GM12878 (cell line): Measurements from ENCODE around the gene RABL2B. TPM values are rescaled to one million over a fixed set of nuclear protein-coding genes. Genes with fewer than 3 reads are reported as not detected.

Experiments
- ATAC-seq: fragments of 200-7000 bp; cut with Tn5 transposase; 3 replicates; pipeline ENCODE4 v1.9.1; 2020; ENCODE audit warnings: mild to moderate bottlenecking, moderate library complexity
- BruUV-seq: library from RNA; stranded (reverse); fragments of 400-500 nt; replicated peaks from 2 replicates; lab custom pipeline; 2021; lab: Mats Ljungman, UMichigan
- CTCF ChIA-PET: fragments of 300-600 bp; sonication (Branson Sonifier 250); formaldehyde crosslinking; extraction: SDS; loops from one replicate; lab custom pipeline; 2021; ENCODE audit warnings: inconsistent platforms; lab: Yijun Ruan, JAX
- POLR2A ChIA-PET: fragments of 350-600 bp; formaldehyde crosslinking; extraction: SDS; loops from one replicate; lab custom pipeline; 2021; ENCODE audit warnings: inconsistent platforms; lab: Charles Lee
- RAD21 ChIA-PET: fragments of 300-600 bp; sonication (Branson Sonifier 250); formaldehyde crosslinking; loops from one replicate; lab custom pipeline; 2023; ENCODE audit warnings: antibody characterized with exemption; ENCODE audit not compliant: unreplicated experiment; lab: Charles Lee
- SMC1A ChIA-PET: fragments of 300-600 bp; sonication (Branson Sonifier 250); formaldehyde crosslinking; loops from one replicate; lab custom pipeline; 2023; ENCODE audit not compliant: unreplicated experiment, uncharacterized antibody; lab: Charles Lee
- DNase-seq: peaks from one replicate; pipeline ENCODE4 v3.0.0-alpha.2; 2011; ENCODE audit warnings: low read depth, low spot score
- FAIRE-seq: peaks from 3 replicates; lab custom pipeline; 2011; peaks lifted over from hg19 to GRCh38; lab: Jason Lieb, UNC
- H2AFZ ChIP-seq: 2 replicates; pipeline ENCODE4 v1.6.0; 2011; ENCODE audit warnings: low read depth, low read length, control low read depth; ENCODE audit not compliant: control insufficient read depth
- H3K27ac ChIP-seq: 2 replicates; pipeline ENCODE4 v1.5.1; 2011; ENCODE audit warnings: control low read depth; ENCODE audit not compliant: control insufficient read depth, insufficient read depth
- H3K27me3 ChIP-seq, 2 experiments: replicated peaks in 1 of 2; 2 replicates each; pipeline versions ENCODE4 v1.6.0 to v1.6.1; 2011; ENCODE audit warnings: low read length in 1 of 2; ENCODE audit not compliant: control insufficient read depth in 2 of 2, insufficient read depth in 2 of 2
- H3K36me3 ChIP-seq, 2 experiments: 2 replicates each; pipeline ENCODE4 v1.5.1; 2011; ENCODE audit warnings: low read length in 1 of 2; ENCODE audit not compliant: control insufficient read depth in 2 of 2, insufficient read depth in 2 of 2
- H3K4me1 ChIP-seq: 2 replicates; pipeline ENCODE4 v1.6.1; 2011; ENCODE audit warnings: mild to moderate bottlenecking, low read length, moderate library complexity, mixed read lengths; ENCODE audit not compliant: control insufficient read depth, insufficient read depth
- H3K4me2 ChIP-seq: 2 replicates; pipeline ENCODE4 v1.6.0; 2011; ENCODE audit warnings: control low read depth; ENCODE audit not compliant: control insufficient read depth, insufficient read depth
- H3K4me3 ChIP-seq: fragments of 200-600 bp; sonication (generic); 2 replicates; pipeline ENCODE4 v1.5.1; 2016
- H3K79me2 ChIP-seq: 2 replicates; pipeline ENCODE4 v1.6.0; 2011; ENCODE audit warnings: low read length; ENCODE audit not compliant: control insufficient read depth, insufficient read depth
- H3K9ac ChIP-seq: 2 replicates; pipeline ENCODE4 v1.8.0; 2011; ENCODE audit warnings: low read length, control low read depth, mixed read lengths; ENCODE audit not compliant: control insufficient read depth, insufficient read depth
- H3K9me3 ChIP-seq: replicated peaks from 3 replicates; pipeline ENCODE4 v1.5.1; 2011; ENCODE audit warnings: mild to moderate bottlenecking, low read length; ENCODE audit not compliant: control insufficient read depth, insufficient read depth
- H4K20me1 ChIP-seq: 2 replicates; pipeline ENCODE4 v1.6.0; 2011; ENCODE audit not compliant: control insufficient read depth, insufficient read depth
- FOXM1 ChIP-seq: IDR thresholded peaks from 2 replicates; pipeline ENCODE4 v1.6.1; 2012; ENCODE audit warnings: low read depth, mild to moderate bottlenecking, inconsistent platforms, low read length, moderate library complexity
- NFIC ChIP-seq: IDR thresholded peaks from 2 replicates; pipeline ENCODE4 v1.6.1; 2012; ENCODE audit warnings: low read depth, mild to moderate bottlenecking, inconsistent platforms, low read length, moderate library complexity
- POLR2AphosphoS2 ChIP-seq: IDR thresholded peaks from 2 replicates; pipeline ENCODE4 v1.6.1; 2011; ENCODE audit warnings: low read depth, mild to moderate bottlenecking, low read length, improper control_type of control experiment, moderate library complexity
- POU2F2 ChIP-seq: IDR thresholded peaks from 3 replicates; pipeline ENCODE4 v1.6.1; 2011; ENCODE audit warnings: low read depth, mild to moderate bottlenecking, low read length, borderline replicate concordance
- SUZ12 ChIP-seq: fragments of 200-600 bp; sonication (generic); IDR thresholded peaks from one replicate; pipeline ENCODE4 v1.6.1; 2018; ENCODE audit warnings: antibody characterized with exemption, mild to moderate bottlenecking; ENCODE audit not compliant: unreplicated experiment
- YY1 ChIP-seq: IDR thresholded peaks from 2 replicates; pipeline ENCODE4 v1.6.1; 2011; ENCODE audit warnings: low read depth, mild to moderate bottlenecking, low read length
- ZNF207 ChIP-seq: fragments of 450-650 bp; IDR thresholded peaks from 2 replicates; pipeline ENCODE4 v1.6.1; 2014; ENCODE audit warnings: antibody characterized with exemption, mild to moderate bottlenecking, borderline replicate concordance
- WGBS: methylation state at CpG from one replicate; pipeline ENCODE4 v1.1.6; 2016; ENCODE audit warnings: low lambda C conversion rate; ENCODE audit not compliant: insufficient replicate concordance, insufficient coverage; ENCODE audit errors: missing lambda C conversion rate; 5-methylcytosine and 5-hydroxymethylcytosine counted together
- in situ Hi-C: fragments of 300-500 bp; cut with MboI; formaldehyde crosslinking; loops from 9 replicates; pipeline ENCODE4 v1.14.3; 2018; ENCODE audit warnings: mixed read lengths
- intact Hi-C: fragments of 100-400 bp; cut with micrococcal nuclease; formaldehyde crosslinking; loops from one replicate; pipeline ENCODE4 v1.14.2; 2022; ENCODE audit not compliant: unreplicated experiment
- polyA plus RNA-seq, 11 experiments: library from polyadenylated mRNA; depleted of rRNA in 4 of 11; unstranded in 6 of 11; stranded (reverse) in 5 of 11; fragments of >200 nt; fragmentation: Nextera tagmentation in 4 of 11; fragmentation: Illumina TruSeq in 1 of 11; extraction: Ambion mirVana in 4 of 11; extraction: Trizol in 1 of 11; gene quantifications; 1 replicate in 1 of 11; 2 replicates in 10 of 11; pipeline versions ENCODE4 v1.2.1 to v1.2.3, GENCODE V29; 2011 to 2016; ENCODE audit warnings: inconsistent platforms in 2 of 11, missing spikeins in 2 of 11, low read depth in 1 of 11
- total RNA-seq, 4 experiments: library from RNA; depleted of rRNA in 3 of 4; stranded (reverse); fragments of >200 nt in 3 of 4; fragmentation: Illumina TruSeq in 1 of 4; extraction: Trizol in 1 of 4; gene quantifications; 2 replicates each; pipeline versions ENCODE4 v1.2.1 to v1.2.3, GENCODE V29; 2013 to 2021
- TF ChIP-seq, protein P1 (sequence below): fragments of 450-650 bp; IDR thresholded peaks from 2 replicates; pipeline ENCODE4 v1.6.1; 2017; ENCODE audit warnings: mild to moderate bottlenecking, moderate library complexity
- TF ChIP-seq, protein P2 (sequence below): IDR thresholded peaks from 2 replicates; pipeline ENCODE4 v1.6.1; 2012; ENCODE audit warnings: low read depth, low read length, improper control_type of control experiment
- TF ChIP-seq, protein P3 (sequence below), 3 experiments: IDR thresholded peaks in 2 of 3; conservative IDR thresholded peaks in 1 of 3; 2 replicates each; pipeline ENCODE4 v1.5.1; 2011; ENCODE audit warnings: low read depth in 3 of 3, low read length in 3 of 3, mild to moderate bottlenecking in 3 of 3, control low read depth in 2 of 3, moderate library complexity in 2 of 3, inconsistent platforms in 1 of 3, mixed read lengths in 1 of 3; ENCODE audit not compliant: control insufficient read depth in 2 of 3, insufficient read depth in 1 of 3; ENCODE audit errors: extremely low read depth in 1 of 3

The RABL2B gene
- total and polyA plus RNA-seq, 10 of the 15 experiments (the other 5 are each of a cell fraction or from before 2014, with no cell fraction given) = 3.1 to 27.4 (median 14.4) TPM

DNA sequence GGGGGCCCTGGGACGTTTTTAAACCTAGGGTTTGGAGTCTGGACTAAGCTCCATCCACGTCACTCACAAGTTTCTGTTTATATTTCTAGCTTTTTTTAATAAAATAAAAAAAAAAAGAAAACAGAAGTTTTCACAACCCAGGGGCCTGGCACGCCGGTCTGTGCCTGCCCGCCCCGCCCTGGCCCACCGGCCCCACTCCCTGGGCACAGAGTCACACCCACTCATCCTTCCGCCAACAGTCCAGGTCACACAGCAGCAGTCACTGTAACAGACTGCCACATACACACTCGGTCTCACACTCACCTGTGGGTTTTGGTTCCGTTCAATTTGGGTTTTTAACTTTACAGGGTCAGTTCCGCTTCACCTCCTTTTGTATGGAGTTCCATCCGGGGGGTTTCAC lies 50.8 kb downstream of the RABL2B start (continued):
- no peak for TF ChIP-seq YY1
- TF ChIP-seq POLR2AphosphoS2 = no peak
- TF ChIP-seq, protein P1, sequence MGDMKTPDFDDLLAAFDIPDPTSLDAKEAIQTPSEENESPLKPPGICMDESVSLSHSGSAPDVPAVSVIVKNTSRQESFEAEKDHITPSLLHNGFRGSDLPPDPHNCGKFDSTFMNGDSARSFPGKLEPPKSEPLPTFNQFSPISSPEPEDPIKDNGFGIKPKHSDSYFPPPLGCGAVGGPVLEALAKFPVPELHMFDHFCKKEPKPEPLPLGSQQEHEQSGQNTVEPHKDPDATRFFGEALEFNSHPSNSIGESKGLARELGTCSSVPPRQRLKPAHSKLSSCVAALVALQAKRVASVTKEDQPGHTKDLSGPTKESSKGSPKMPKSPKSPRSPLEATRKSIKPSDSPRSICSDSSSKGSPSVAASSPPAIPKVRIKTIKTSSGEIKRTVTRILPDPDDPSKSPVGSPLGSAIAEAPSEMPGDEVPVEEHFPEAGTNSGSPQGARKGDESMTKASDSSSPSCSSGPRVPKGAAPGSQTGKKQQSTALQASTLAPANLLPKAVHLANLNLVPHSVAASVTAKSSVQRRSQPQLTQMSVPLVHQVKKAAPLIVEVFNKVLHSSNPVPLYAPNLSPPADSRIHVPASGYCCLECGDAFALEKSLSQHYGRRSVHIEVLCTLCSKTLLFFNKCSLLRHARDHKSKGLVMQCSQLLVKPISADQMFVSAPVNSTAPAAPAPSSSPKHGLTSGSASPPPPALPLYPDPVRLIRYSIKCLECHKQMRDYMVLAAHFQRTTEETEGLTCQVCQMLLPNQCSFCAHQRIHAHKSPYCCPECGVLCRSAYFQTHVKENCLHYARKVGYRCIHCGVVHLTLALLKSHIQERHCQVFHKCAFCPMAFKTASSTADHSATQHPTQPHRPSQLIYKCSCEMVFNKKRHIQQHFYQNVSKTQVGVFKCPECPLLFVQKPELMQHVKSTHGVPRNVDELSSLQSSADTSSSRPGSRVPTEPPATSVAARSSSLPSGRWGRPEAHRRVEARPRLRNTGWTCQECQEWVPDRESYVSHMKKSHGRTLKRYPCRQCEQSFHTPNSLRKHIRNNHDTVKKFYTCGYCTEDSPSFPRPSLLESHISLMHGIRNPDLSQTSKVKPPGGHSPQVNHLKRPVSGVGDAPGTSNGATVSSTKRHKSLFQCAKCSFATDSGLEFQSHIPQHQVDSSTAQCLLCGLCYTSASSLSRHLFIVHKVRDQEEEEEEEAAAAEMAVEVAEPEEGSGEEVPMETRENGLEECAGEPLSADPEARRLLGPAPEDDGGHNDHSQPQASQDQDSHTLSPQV = no peak
- TF ChIP-seq SUZ12 = no peak

DNA sequence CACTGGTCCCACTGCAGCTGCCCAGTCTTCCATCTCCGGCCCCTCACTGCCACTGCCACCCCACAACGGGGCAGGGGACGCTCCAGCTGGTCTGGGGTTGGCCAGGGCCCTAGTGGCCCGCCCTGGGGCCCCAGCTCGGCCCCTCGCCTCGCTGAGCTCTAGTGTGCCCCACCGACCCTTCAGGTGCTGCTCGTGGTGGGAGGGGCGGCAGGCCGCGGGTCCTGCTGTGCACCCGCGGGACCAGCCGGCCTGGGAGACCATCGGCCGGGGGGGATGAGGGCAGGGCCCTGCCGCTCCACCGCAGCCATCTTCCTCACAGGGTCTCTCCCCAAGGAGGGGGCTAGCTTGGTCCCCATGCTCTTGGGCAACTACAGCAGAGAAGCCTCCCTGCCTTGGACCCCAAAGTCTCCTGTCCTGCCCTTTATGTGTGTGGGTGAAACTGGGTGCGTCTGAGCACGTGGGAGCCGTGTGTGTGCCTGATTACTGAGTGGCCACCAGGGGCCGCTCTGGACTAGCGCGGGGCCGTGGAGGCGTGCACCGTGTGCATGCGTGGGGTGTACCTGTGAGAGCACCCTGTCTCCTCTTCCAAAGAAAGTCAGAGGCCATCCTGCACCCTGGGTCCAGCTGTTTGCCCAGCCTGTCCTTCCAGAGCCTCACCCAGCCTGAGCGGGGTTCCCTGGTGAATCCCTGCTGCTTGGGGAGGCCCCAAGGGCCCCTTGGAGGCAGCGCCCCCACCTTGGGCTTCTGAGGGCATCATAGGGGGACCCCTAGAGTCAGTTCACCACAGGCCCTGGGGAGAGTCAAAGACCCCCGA lies 51.4 kb downstream of the RABL2B start:
- intact Hi-C loops (no loop called here), in situ Hi-C loops (no loop called here)
- ATAC-seq = peak; percentile 96
- Histone ChIP-seq H3K27ac (no peak overlapping the region), H3K79me2 (no peaks in the 10 kb centered on the region), H3K9ac (no peak overlapping the region), H3K4me1 (no peaks in the 10 kb centered on the region), H3K4me2 (no peak overlapping the region), H3K4me3 (no peak overlapping the region), H4K20me1 (no peaks in the 10 kb centered on the region), H3K36me3 (no peaks in the 10 kb centered on the region), H2AFZ (no peak overlapping the region; the same call in 1 of the 2 replicates), H3K27me3 (no peaks in the 10 kb centered on the region; a peak in 1 of 4 replicates), H3K9me3 (no peaks in the 10 kb centered on the region)
- ChIA-PET SMC1A (no interaction called here), CTCF (interaction anchor here (0.7 kb wide), 1 partner anchor 25 kb away, joined by 3 read pairs; no protein-coding TSS in a partner anchor), POLR2A (no interaction called here), RAD21 (no interaction called here)
- no peak for FAIRE-seq
- WGBS = 38% methylated on average over 32 of the region's 32 CpGs
- no peak for DNase-seq
- no TSS peak for BruUV-seq
- TF ChIP-seq, protein P2, sequence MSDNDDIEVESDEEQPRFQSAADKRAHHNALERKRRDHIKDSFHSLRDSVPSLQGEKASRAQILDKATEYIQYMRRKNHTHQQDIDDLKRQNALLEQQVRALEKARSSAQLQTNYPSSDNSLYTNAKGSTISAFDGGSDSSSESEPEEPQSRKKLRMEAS = peak; percentile 68
- TF ChIP-seq POU2F2 (peak; percentile 20; the same call in 1 of the 3 replicates), FOXM1 (no peak), ZNF207 (no peak), NFIC (no peak)
- TF ChIP-seq, protein P3, sequence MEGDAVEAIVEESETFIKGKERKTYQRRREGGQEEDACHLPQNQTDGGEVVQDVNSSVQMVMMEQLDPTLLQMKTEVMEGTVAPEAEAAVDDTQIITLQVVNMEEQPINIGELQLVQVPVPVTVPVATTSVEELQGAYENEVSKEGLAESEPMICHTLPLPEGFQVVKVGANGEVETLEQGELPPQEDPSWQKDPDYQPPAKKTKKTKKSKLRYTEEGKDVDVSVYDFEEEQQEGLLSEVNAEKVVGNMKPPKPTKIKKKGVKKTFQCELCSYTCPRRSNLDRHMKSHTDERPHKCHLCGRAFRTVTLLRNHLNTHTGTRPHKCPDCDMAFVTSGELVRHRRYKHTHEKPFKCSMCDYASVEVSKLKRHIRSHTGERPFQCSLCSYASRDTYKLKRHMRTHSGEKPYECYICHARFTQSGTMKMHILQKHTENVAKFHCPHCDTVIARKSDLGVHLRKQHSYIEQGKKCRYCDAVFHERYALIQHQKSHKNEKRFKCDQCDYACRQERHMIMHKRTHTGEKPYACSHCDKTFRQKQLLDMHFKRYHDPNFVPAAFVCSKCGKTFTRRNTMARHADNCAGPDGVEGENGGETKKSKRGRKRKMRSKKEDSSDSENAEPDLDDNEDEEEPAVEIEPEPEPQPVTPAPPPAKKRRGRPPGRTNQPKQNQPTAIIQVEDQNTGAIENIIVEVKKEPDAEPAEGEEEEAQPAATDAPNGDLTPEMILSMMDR (IDR thresholded peaks at IDR 0.05 in 2 of 3, conservative IDR thresholded peaks at IDR 0.05 in 1 of 3; ENCODE audit: control insufficient read depth in 2 of 3, extremely low read depth in 1 of 3, insufficient read depth in 1 of 3, low read depth in 3 of 3, low read length in 3 of 3) = peak; percentile 70 to 83 (median 83)
